ENCODE data around the gene SGSM1.

- TF ChIP-seq, protein P1, sequence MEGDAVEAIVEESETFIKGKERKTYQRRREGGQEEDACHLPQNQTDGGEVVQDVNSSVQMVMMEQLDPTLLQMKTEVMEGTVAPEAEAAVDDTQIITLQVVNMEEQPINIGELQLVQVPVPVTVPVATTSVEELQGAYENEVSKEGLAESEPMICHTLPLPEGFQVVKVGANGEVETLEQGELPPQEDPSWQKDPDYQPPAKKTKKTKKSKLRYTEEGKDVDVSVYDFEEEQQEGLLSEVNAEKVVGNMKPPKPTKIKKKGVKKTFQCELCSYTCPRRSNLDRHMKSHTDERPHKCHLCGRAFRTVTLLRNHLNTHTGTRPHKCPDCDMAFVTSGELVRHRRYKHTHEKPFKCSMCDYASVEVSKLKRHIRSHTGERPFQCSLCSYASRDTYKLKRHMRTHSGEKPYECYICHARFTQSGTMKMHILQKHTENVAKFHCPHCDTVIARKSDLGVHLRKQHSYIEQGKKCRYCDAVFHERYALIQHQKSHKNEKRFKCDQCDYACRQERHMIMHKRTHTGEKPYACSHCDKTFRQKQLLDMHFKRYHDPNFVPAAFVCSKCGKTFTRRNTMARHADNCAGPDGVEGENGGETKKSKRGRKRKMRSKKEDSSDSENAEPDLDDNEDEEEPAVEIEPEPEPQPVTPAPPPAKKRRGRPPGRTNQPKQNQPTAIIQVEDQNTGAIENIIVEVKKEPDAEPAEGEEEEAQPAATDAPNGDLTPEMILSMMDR (IDR thresholded peaks at IDR 0.05), result no peak
- TF ChIP-seq POLR2A (IDR thresholded peaks at IDR 0.05), result no peak
These were observed 114.0 kb downstream of the SGSM1 start for GRCh38 chr22:24920029-24920428.
